Measurements from ENCODE around the gene AADACL4. TPM values are rescaled to one million over a fixed set of nuclear protein-coding genes. Genes with fewer than 3 reads are reported as not detected.
"Not testable (repeated sequence)": the region's sequence is repeated elsewhere in the genome, so short reads cannot be mapped to it uniquely, and the experiment has no call there.

Gene AADACL4
- total RNA-seq, 1 experiment from 2014 or later, result not detected

GRCh38 chr1:12709696-12710095, 65.8 kb downstream of the AADACL4 start:
- DNase-seq (ENCODE audit: low read depth), result peak; percentile 11

DNA sequence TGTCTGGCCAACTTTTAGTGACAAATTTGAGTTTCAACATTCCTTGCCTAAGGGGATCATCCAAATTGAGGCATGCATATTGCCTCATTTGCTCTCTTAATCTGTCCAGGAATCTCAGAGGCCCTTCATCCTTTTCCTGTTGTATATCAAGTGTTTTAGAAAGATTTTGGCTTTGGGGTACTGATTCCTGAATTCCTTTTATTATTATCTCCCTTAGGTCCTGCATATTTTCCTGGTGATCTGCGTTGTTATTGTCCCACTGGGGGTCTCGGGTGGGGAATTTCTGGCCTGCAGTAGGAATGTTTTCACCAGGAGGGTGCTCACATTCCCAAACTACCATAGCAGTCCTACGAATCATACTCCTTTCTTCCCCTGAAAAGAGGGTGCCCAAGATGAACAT, 67.7 kb downstream of the AADACL4 start:
- no peak for DNase-seq (ENCODE audit: low read depth)

DNA sequence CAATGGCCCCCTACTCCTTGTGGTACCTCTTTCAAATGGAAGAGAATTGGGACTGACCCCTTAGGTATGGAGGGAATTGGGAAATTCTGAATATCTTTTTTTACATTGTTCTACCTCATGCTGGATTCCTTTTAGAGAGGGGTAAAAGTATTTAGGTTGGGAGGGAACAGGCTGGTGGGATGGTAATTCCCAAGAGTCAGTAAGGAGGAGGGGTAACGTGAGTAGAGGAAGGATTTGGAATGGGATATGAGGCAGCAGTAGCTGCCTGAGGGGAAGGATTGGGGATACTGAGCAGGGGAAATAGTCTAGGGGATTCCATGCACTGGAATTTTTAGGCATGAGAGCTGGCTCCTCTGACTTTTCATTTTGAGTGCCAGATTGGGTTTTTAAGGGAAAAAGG, 68.2 kb downstream of the AADACL4 start:
- DNase-seq (ENCODE audit: low read depth), result no peak

DNA sequence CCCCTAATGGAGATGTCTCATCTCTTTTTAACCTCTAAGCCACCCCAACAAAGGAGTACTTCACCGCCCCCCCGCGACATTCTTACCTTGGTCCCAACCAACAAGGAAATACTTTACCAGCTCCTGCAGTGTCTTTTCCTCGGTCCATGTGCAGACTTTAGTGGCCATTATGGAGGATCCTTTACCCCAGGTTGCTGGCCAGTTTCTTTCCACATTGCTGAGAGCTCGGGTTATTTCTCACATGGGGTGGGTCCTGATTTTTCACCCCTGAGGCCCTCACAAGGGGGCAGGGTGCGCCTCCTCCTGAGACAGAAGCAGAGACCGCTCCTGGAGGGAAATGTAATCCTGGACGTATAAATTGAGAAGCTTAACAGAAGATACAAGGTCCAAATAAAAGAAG, 69.0 kb downstream of the AADACL4 start:
- DNase-seq (ENCODE audit: low read depth), result no peak

DNA sequence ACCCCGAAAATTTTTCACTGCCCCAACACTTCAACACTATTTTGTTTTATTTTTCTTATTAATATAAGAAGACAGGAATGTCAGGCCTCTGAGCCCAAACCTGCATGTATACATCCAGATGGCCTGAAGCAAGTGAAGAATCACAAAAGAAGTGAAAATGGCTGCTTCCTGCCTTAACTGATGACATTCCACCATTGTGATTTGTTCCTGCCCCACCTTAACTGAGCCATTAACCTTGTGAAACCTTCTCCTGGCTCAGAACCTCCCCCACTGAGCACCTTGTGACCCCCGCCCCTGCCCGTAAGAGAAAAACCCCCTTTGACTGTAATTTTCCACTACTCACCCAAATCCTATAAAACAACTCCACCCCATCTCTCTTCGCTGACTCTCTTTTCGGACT, 69.8 kb downstream of the AADACL4 start:
- DNase-seq (ENCODE audit: low read depth), result not testable (repeated sequence)

DNA sequence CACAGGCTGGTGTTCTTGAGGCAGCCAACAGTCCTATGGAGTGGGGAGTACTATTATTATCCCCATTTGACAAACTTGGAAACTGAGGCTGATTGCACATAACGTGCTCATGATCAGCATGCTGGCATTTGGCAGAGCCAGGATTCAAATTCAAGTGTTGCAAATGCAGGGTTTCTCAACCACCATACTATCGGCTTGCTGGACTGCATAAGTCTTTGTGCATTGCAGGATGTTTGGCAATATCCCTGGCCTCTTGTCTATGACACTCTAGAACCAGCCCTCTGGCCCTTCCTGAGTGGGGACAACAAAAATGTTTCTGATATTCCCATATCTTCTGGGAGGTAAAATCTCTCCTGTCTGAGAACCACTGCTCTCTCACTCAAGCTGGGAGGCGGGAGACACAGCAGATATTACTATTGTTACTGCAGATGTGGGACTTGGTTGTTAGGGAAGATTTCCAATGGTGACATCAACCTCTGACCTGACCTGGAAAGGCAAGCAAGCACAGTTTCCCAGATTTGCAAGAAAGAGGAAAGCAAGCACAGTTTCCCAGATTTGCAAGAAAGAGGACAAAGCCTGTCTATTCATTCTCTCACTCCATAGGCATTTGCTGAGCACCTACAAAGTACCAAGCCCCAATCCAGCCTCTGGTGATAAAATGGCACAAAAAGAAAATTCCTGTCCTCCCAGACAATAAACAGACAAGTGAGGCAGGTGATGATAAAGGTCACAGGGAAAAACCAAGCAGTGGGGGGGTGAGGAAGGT, 71.0 kb downstream of the AADACL4 start:
- DNase-seq (ENCODE audit: low read depth), result no peak

GRCh38 chr1:12715896-12716437, 72.1 kb downstream of the AADACL4 start, which contains the start of gene AADACL3:
Gene AADACL3, plus strand, starts transcription at chr1:12716110. Its CDS starts 67 bp downstream, at chr1:12716177.
- no peak for DNase-seq (ENCODE audit: low read depth)

Other genes with a start within 250 kb of the AADACL4 start
- gene DHRS3, start 25.9 kb upstream of the AADACL4 start, total RNA-seq (2014; rRNA removed; shearing (Covaris generic)), result 45.8 and 49.4 TPM in 2 replicates
- gene AADACL3, start 72.0 kb downstream of the AADACL4 start, total RNA-seq (2014; rRNA removed; shearing (Covaris generic)), result not detected in 2 replicates
- gene CFAP107, start 102.1 kb downstream of the AADACL4 start, total RNA-seq (2014; rRNA removed; shearing (Covaris generic)), result not detected in 2 replicates
- not detected in 2 replicates for gene PRAMEF12, start 129.7 kb downstream of the AADACL4 start, total RNA-seq (2014; rRNA removed; shearing (Covaris generic))
- gene PRAMEF1, start 147.3 kb downstream of the AADACL4 start, total RNA-seq (2014; rRNA removed; shearing (Covaris generic)), result not detected in 2 replicates
- not detected in 2 replicates for gene PRAMEF11, start 187.3 kb downstream of the AADACL4 start, total RNA-seq (2014; rRNA removed; shearing (Covaris generic))
- not detected in 2 replicates for gene HNRNPCL1, start 204.6 kb downstream of the AADACL4 start, total RNA-seq (2014; rRNA removed; shearing (Covaris generic))
- gene PRAMEF2, start 213.0 kb downstream of the AADACL4 start, total RNA-seq (2014; rRNA removed; shearing (Covaris generic)), result not detected in 2 replicates
- not detected in 2 replicates for gene PRAMEF4, start 242.1 kb downstream of the AADACL4 start, total RNA-seq (2014; rRNA removed; shearing (Covaris generic))